HepG2 (cell line): ENCODE measurements around the gene TSNAX.

Source experiments
- HOXA7 ChIP-seq: sonication (generic); formaldehyde crosslinking; IDR thresholded peaks from 2 replicates; pipeline ENCODE4 v1.8.1; 2022; ENCODE audit warnings: mild to moderate bottlenecking, missing genetic modification reagents, moderate library complexity
- NFIC ChIP-seq: IDR thresholded peaks from 2 replicates; pipeline ENCODE4 v1.6.1; 2012; ENCODE audit warnings: mild to moderate bottlenecking, low read length, inconsistent platforms
- PHF21A ChIP-seq: sonication (generic); formaldehyde crosslinking; IDR thresholded peaks from 2 replicates; pipeline ENCODE4 v1.5.0; 2020; ENCODE audit warnings: mild to moderate bottlenecking, missing genetic modification reagents
- RBM39 ChIP-seq: fragments of 200-400 bp; formaldehyde crosslinking; IDR thresholded peaks from one replicate; pipeline ENCODE4 v1.6.1; 2018; ENCODE audit warnings: antibody characterized with exemption, mild to moderate bottlenecking, low read depth, low read length; ENCODE audit not compliant: poor library complexity, severe bottlenecking
- THYN1 ChIP-seq: sonication (generic); formaldehyde crosslinking; IDR thresholded peaks from 2 replicates; pipeline ENCODE4 v1.8.1; 2023; ENCODE audit warnings: low read depth, mild to moderate bottlenecking, moderate library complexity, missing genetic modification reagents, borderline replicate concordance
- ZNF136 ChIP-seq: sonication (generic); formaldehyde crosslinking; IDR thresholded peaks from 2 replicates; pipeline ENCODE4 v1.8.1; 2022; ENCODE audit warnings: low read depth, mild to moderate bottlenecking, moderate library complexity, missing genetic modification reagents
- ZNF776 ChIP-seq: sonication (generic); formaldehyde crosslinking; IDR thresholded peaks from 2 replicates; pipeline ENCODE4 v1.4.0; 2020; ENCODE audit warnings: mild to moderate bottlenecking, missing genetic modification reagents
- TF ChIP-seq, protein P1 (sequence below): sonication (generic); formaldehyde crosslinking; IDR thresholded peaks from 2 replicates; pipeline ENCODE4 v1.5.0; 2020; ENCODE audit warnings: mild to moderate bottlenecking, missing genetic modification reagents, moderate library complexity
- TF ChIP-seq, protein P2 (sequence below): sonication (generic); formaldehyde crosslinking; IDR thresholded peaks from 2 replicates; pipeline ENCODE4 v1.8.0; 2022; ENCODE audit warnings: low read depth, missing genetic modification reagents
- TF ChIP-seq, protein P3 (sequence below): sonication (generic); formaldehyde crosslinking; IDR thresholded peaks from 2 replicates; pipeline ENCODE4 v1.4.0; 2020; ENCODE audit warnings: mild to moderate bottlenecking, missing genetic modification reagents, borderline replicate concordance
- TF ChIP-seq, protein P4 (sequence below): sonication (generic); formaldehyde crosslinking; IDR thresholded peaks from 2 replicates; pipeline ENCODE4 v1.5.1; 2020; ENCODE audit warnings: mild to moderate bottlenecking, missing genetic modification reagents, moderate library complexity
- TF ChIP-seq, protein P5 (sequence below): sonication (generic); formaldehyde crosslinking; IDR thresholded peaks from 2 replicates; pipeline ENCODE4 v1.4.0; 2020; ENCODE audit warnings: missing genetic modification reagents
- TF ChIP-seq, protein P6 (sequence below): sonication (generic); formaldehyde crosslinking; IDR thresholded peaks from 2 replicates; pipeline ENCODE4 v1.4.0; 2020; ENCODE audit warnings: missing genetic modification reagents

DNA sequence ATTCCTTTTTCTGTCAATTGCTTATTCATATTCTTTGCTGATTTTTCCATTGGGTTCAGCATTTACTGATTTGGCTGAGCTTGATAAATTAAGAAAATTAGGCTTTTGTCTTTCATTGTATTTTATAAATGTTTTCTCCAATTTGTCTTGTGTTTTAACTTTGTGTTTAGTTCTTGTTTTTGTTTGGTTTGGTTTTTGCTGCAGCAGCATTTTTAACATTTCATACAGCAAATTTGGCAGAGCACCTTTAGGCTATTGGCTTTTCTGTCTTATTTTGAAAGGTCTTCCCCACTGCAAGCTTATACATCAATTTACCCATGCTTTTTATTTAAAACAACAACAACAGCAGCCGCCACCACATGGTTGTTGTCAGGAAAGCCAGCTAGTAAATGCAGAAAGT is 64.3 kb downstream of the TSNAX start:
- TF ChIP-seq, protein P1, sequence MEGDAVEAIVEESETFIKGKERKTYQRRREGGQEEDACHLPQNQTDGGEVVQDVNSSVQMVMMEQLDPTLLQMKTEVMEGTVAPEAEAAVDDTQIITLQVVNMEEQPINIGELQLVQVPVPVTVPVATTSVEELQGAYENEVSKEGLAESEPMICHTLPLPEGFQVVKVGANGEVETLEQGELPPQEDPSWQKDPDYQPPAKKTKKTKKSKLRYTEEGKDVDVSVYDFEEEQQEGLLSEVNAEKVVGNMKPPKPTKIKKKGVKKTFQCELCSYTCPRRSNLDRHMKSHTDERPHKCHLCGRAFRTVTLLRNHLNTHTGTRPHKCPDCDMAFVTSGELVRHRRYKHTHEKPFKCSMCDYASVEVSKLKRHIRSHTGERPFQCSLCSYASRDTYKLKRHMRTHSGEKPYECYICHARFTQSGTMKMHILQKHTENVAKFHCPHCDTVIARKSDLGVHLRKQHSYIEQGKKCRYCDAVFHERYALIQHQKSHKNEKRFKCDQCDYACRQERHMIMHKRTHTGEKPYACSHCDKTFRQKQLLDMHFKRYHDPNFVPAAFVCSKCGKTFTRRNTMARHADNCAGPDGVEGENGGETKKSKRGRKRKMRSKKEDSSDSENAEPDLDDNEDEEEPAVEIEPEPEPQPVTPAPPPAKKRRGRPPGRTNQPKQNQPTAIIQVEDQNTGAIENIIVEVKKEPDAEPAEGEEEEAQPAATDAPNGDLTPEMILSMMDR (CRISPR knock-in tag): no peak
- TF ChIP-seq THYN1 (CRISPR knock-in tag): no peak
- TF ChIP-seq, protein P2, sequence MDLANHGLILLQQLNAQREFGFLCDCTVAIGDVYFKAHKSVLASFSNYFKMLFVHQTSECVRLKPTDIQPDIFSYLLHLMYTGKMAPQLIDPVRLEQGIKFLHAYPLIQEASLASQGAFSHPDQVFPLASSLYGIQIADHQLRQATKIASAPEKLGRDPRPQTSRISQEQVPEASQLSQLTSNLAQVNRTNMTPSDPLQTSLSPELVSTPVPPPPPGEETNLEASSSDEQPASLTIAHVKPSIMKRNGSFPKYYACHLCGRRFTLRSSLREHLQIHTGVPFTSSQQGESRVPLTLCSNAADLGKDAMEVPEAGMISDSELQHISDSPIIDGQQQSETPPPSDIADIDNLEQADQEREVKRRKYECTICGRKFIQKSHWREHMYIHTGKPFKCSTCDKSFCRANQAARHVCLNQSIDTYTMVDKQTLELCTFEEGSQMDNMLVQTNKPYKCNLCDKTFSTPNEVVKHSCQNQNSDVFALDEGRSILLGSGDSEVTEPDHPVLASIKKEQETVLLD (CRISPR knock-in tag): no peak
- no peak for TF ChIP-seq HOXA7
- TF ChIP-seq, protein P3, sequence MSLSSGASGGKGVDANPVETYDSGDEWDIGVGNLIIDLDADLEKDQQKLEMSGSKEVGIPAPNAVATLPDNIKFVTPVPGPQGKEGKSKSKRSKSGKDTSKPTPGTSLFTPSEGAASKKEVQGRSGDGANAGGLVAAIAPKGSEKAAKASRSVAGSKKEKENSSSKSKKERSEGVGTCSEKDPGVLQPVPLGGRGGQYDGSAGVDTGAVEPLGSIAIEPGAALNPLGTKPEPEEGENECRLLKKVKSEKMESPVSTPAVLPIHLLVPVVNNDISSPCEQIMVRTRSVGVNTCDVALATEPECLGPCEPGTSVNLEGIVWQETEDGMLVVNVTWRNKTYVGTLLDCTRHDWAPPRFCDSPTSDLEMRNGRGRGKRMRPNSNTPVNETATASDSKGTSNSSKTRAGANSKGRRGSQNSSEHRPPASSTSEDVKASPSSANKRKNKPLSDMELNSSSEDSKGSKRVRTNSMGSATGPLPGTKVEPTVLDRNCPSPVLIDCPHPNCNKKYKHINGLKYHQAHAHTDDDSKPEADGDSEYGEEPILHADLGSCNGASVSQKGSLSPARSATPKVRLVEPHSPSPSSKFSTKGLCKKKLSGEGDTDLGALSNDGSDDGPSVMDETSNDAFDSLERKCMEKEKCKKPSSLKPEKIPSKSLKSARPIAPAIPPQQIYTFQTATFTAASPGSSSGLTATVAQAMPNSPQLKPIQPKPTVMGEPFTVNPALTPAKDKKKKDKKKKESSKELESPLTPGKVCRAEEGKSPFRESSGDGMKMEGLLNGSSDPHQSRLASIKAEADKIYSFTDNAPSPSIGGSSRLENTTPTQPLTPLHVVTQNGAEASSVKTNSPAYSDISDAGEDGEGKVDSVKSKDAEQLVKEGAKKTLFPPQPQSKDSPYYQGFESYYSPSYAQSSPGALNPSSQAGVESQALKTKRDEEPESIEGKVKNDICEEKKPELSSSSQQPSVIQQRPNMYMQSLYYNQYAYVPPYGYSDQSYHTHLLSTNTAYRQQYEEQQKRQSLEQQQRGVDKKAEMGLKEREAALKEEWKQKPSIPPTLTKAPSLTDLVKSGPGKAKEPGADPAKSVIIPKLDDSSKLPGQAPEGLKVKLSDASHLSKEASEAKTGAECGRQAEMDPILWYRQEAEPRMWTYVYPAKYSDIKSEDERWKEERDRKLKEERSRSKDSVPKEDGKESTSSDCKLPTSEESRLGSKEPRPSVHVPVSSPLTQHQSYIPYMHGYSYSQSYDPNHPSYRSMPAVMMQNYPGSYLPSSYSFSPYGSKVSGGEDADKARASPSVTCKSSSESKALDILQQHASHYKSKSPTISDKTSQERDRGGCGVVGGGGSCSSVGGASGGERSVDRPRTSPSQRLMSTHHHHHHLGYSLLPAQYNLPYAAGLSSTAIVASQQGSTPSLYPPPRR (CRISPR knock-in tag): no peak
- TF ChIP-seq ZNF136 (CRISPR knock-in tag): no peak
- no peak for TF ChIP-seq ZNF776 (CRISPR knock-in tag)
- TF ChIP-seq PHF21A: no peak
- TF ChIP-seq, protein P4, sequence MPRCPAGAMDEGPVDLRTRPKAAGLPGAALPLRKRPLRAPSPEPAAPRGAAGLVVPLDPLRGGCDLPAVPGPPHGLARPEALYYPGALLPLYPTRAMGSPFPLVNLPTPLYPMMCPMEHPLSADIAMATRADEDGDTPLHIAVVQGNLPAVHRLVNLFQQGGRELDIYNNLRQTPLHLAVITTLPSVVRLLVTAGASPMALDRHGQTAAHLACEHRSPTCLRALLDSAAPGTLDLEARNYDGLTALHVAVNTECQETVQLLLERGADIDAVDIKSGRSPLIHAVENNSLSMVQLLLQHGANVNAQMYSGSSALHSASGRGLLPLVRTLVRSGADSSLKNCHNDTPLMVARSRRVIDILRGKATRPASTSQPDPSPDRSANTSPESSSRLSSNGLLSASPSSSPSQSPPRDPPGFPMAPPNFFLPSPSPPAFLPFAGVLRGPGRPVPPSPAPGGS (CRISPR knock-in tag): no peak
- TF ChIP-seq RBM39: no peak
- TF ChIP-seq, protein P5, sequence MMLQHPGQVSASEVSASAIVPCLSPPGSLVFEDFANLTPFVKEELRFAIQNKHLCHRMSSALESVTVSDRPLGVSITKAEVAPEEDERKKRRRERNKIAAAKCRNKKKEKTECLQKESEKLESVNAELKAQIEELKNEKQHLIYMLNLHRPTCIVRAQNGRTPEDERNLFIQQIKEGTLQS (CRISPR knock-in tag): no peak
- no peak for TF ChIP-seq NFIC
- TF ChIP-seq, protein P6, sequence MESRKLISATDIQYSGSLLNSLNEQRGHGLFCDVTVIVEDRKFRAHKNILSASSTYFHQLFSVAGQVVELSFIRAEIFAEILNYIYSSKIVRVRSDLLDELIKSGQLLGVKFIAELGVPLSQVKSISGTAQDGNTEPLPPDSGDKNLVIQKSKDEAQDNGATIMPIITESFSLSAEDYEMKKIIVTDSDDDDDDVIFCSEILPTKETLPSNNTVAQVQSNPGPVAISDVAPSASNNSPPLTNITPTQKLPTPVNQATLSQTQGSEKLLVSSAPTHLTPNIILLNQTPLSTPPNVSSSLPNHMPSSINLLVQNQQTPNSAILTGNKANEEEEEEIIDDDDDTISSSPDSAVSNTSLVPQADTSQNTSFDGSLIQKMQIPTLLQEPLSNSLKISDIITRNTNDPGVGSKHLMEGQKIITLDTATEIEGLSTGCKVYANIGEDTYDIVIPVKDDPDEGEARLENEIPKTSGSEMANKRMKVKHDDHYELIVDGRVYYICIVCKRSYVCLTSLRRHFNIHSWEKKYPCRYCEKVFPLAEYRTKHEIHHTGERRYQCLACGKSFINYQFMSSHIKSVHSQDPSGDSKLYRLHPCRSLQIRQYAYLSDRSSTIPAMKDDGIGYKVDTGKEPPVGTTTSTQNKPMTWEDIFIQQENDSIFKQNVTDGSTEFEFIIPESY (CRISPR knock-in tag): no peak
